ENCODE results near the gene AGAP1. TPM values are rescaled to one million over a fixed set of nuclear protein-coding genes. Genes with fewer than 3 reads are reported as not detected.

Gene AGAP1
- total RNA-seq, 1 donor from 2014 or later = 54.7 TPM

- peaks cover 10% of the 10 kb centered on the region for H3K36me3 Mint-ChIP-seq (ENCODE audit: low read depth)
- no peak for DNase-seq (ENCODE audit: low read depth, low spot score)
- TF ChIP-seq, protein P1, sequence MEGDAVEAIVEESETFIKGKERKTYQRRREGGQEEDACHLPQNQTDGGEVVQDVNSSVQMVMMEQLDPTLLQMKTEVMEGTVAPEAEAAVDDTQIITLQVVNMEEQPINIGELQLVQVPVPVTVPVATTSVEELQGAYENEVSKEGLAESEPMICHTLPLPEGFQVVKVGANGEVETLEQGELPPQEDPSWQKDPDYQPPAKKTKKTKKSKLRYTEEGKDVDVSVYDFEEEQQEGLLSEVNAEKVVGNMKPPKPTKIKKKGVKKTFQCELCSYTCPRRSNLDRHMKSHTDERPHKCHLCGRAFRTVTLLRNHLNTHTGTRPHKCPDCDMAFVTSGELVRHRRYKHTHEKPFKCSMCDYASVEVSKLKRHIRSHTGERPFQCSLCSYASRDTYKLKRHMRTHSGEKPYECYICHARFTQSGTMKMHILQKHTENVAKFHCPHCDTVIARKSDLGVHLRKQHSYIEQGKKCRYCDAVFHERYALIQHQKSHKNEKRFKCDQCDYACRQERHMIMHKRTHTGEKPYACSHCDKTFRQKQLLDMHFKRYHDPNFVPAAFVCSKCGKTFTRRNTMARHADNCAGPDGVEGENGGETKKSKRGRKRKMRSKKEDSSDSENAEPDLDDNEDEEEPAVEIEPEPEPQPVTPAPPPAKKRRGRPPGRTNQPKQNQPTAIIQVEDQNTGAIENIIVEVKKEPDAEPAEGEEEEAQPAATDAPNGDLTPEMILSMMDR (conservative IDR thresholded peaks at IDR 0.05) = no peak
- no peaks in the 10 kb centered on the region for H3K9me3 Mint-ChIP-seq
- H3K4me1 Mint-ChIP-seq = peaks cover 28% of the 10 kb centered on the region
- H3K4me3 Mint-ChIP-seq = no peak overlapping the region
- no peaks in the 10 kb centered on the region for H3K27me3 Mint-ChIP-seq (ENCODE audit: low read depth)
- no peak overlapping the region for H3K27ac Mint-ChIP-seq (ENCODE audit: unreplicated experiment)
Measured at GRCh38 chr2:236052206-236052605, 558.4 kb downstream of the AGAP1 start.

- peaks cover 2% of the 10 kb centered on the region for H3K9me3 Mint-ChIP-seq
- no peak for DNase-seq (ENCODE audit: low read depth, low spot score)
- H3K36me3 Mint-ChIP-seq (ENCODE audit: low read depth) = peaks cover 13% of the 10 kb centered on the region
- H3K4me1 Mint-ChIP-seq = peaks cover 28% of the 10 kb centered on the region
- TF ChIP-seq, protein P1 (conservative IDR thresholded peaks at IDR 0.05) = no peak
- no peak overlapping the region for H3K4me3 Mint-ChIP-seq
- H3K27ac Mint-ChIP-seq (ENCODE audit: unreplicated experiment) = no peak overlapping the region
- H3K27me3 Mint-ChIP-seq (ENCODE audit: low read depth) = no peaks in the 10 kb centered on the region
Measured at GRCh38 chr2:236052926-236053821, 559.3 kb downstream of the AGAP1 start.

DNA sequence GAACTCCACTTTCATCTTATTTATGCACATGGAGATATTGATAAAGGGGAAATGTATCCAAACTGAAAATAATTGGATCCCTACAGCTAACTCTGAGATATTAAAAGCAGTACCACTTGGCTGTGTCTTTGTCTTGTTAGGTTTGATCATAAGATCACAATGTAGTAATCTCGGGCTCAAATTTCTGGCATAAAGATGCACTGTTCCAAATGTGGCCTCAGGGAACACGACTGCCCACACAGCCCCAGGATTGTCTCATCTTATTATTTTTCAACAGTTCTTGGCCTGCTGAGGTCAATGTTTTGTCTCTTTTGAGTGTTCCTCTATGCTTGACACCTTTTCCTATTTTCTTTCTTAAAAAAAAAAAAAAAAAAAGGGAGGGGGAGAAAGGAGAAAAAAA lies 560.3 kb downstream of the AGAP1 start:
- peaks cover 28% of the 10 kb centered on the region for H3K4me1 Mint-ChIP-seq
- TF ChIP-seq, protein P1 (conservative IDR thresholded peaks at IDR 0.05) = no peak
- H3K4me3 Mint-ChIP-seq = no peak overlapping the region
- H3K9me3 Mint-ChIP-seq = peaks cover 3% of the 10 kb centered on the region
- no peak overlapping the region for H3K27ac Mint-ChIP-seq (ENCODE audit: unreplicated experiment)
- no peak for DNase-seq (ENCODE audit: low read depth, low spot score)
- peaks cover 12% of the 10 kb centered on the region for H3K36me3 Mint-ChIP-seq (ENCODE audit: low read depth)
- no peaks in the 10 kb centered on the region for H3K27me3 Mint-ChIP-seq (ENCODE audit: low read depth)

- Mint-ChIP-seq H3K36me3 (ENCODE audit: low read depth) (peaks cover 16% of the 10 kb centered on the region), H3K27me3 (ENCODE audit: low read depth) (no peaks in the 10 kb centered on the region), H3K9me3 (peaks cover 3% of the 10 kb centered on the region), H3K27ac (ENCODE audit: unreplicated experiment) (no peak overlapping the region), H3K4me3 (no peak overlapping the region), H3K4me1 (peaks cover 28% of the 10 kb centered on the region)
- TF ChIP-seq, protein P1 (conservative IDR thresholded peaks at IDR 0.05) = no peak
- no peak for DNase-seq (ENCODE audit: low read depth, low spot score)
Measured at GRCh38 chr2:236054621-236055305, 560.9 kb downstream of the AGAP1 start.

DNA sequence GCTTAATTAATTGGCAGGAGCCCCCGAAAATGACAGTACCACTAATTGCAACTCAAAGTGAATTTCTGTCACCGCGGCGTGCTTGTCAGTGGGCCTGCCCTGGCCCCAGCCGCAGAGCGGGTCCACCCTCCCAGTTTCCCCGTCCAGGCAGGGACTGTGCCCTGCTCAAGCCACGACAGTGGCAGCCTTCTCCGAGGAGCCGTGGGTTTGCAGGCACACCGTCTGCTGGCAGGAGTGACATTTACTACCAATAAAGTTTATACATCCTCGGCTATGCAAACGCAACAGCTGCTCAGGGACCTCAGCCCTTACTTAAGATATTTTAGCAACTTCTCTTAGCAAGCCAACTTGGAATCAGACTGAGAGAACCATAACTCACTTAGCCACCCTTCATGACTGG lies 561.6 kb downstream of the AGAP1 start:
- H3K27ac Mint-ChIP-seq (ENCODE audit: unreplicated experiment) = no peak overlapping the region
- DNase-seq (ENCODE audit: low read depth, low spot score) = no peak
- H3K4me3 Mint-ChIP-seq = no peak overlapping the region
- peaks cover 3% of the 10 kb centered on the region for H3K9me3 Mint-ChIP-seq
- H3K36me3 Mint-ChIP-seq (ENCODE audit: low read depth) = peaks cover 14% of the 10 kb centered on the region
- no peaks in the 10 kb centered on the region for H3K27me3 Mint-ChIP-seq (ENCODE audit: low read depth)
- peaks cover 28% of the 10 kb centered on the region for H3K4me1 Mint-ChIP-seq
- TF ChIP-seq, protein P1 (conservative IDR thresholded peaks at IDR 0.05) = no peak

All from neural crest cell (in vitro differentiated cells).